GM23338 (cell line): ENCODE results near the gene UGP2. TPM values are rescaled to one million over a fixed set of nuclear protein-coding genes. Genes with fewer than 3 reads are reported as not detected.
A peak's percentile ranks its signal among the peaks of the same experiment; 100 is the strongest.

Experiments
- ATAC-seq: fragments of 200-7000 bp; cut with Tn5 transposase; 3 replicates; pipeline ENCODE4 v1.9.1; 2020
- DNase-seq: peaks from one replicate; pipeline ENCODE4 v3.0.0-alpha.2; 2015; ENCODE audit warnings: low spot score
- H2AFZ ChIP-seq: fragments of 200-600 bp; sonication (generic); 2 replicates; pipeline ENCODE4 v1.8.0; 2016; ENCODE audit warnings: antibody characterized with exemption, mild to moderate bottlenecking, moderate library complexity
- H3F3A ChIP-seq: fragments of 200-600 bp; sonication (generic); replicated peaks from 2 replicates; pipeline ENCODE4 v1.8.0; 2017; ENCODE audit warnings: antibody characterized with exemption, mixed run types, low read depth
- H3K27ac ChIP-seq: fragments of 200-600 bp; sonication (generic); 2 replicates; pipeline ENCODE4 v1.6.1; 2016; ENCODE audit warnings: low read depth
- H3K27me3 ChIP-seq: fragments of 200-600 bp; sonication (generic); 2 replicates; pipeline ENCODE4 v1.8.0; 2016; ENCODE audit warnings: mild to moderate bottlenecking, mixed run types, moderate library complexity; ENCODE audit not compliant: insufficient read depth
- H3K36me3 ChIP-seq: fragments of 200-600 bp; sonication (generic); 2 replicates; pipeline ENCODE4 v1.8.0; 2016; ENCODE audit warnings: mild to moderate bottlenecking; ENCODE audit not compliant: insufficient read depth
- H3K4me1 ChIP-seq: fragments of 200-600 bp; sonication (generic); 2 replicates; pipeline ENCODE4 v1.8.0; 2016; ENCODE audit warnings: mild to moderate bottlenecking, moderate library complexity; ENCODE audit not compliant: insufficient read depth
- H3K4me2 ChIP-seq: fragments of 200-600 bp; sonication (generic); 2 replicates; pipeline ENCODE4 v1.7.1; 2017; ENCODE audit warnings: mixed run types
- H3K4me3 ChIP-seq: fragments of 200-600 bp; sonication (generic); 2 replicates; pipeline ENCODE4 v1.6.1; 2016; ENCODE audit warnings: mixed run types
- H3K79me2 ChIP-seq: fragments of 200-600 bp; sonication (generic); replicated peaks from 2 replicates; pipeline ENCODE4 v1.8.0; 2017; ENCODE audit warnings: mild to moderate bottlenecking; ENCODE audit not compliant: insufficient read depth
- H3K9me2 ChIP-seq: fragments of 200-600 bp; sonication (generic); 2 replicates; pipeline ENCODE4 v1.8.0; 2017; ENCODE audit not compliant: insufficient read depth
- H4K20me1 ChIP-seq: fragments of 200-600 bp; sonication (generic); replicated peaks from 2 replicates; pipeline ENCODE4 v1.8.0; 2017; ENCODE audit warnings: mild to moderate bottlenecking; ENCODE audit not compliant: insufficient read depth
- H3K27ac Mint-ChIP-seq: 2 replicates; pipeline ENCODE4 v1.8.0; 2020; ENCODE audit warnings: inconsistent platforms, mild to moderate bottlenecking, moderate library complexity, mixed read lengths
- H3K27me3 Mint-ChIP-seq: 3 replicates; pipeline ENCODE4 v1.8.0; 2022; ENCODE audit warnings: low read depth, mild to moderate bottlenecking, moderate library complexity, mixed read lengths, inconsistent platforms; ENCODE audit not compliant: insufficient read depth, poor library complexity
- H3K36me3 Mint-ChIP-seq: 3 replicates; pipeline ENCODE4 v1.8.0; 2021; ENCODE audit warnings: low read depth, mild to moderate bottlenecking, inconsistent platforms, moderate library complexity, mixed read lengths
- H3K4me1 Mint-ChIP-seq: 3 replicates; pipeline ENCODE4 v1.8.0; 2020; ENCODE audit warnings: mild to moderate bottlenecking, inconsistent platforms, mixed read lengths
- H3K4me3 Mint-ChIP-seq: 3 replicates; pipeline ENCODE4 v1.8.0; 2021; ENCODE audit warnings: moderate library complexity, mild to moderate bottlenecking, inconsistent platforms, mixed read lengths
- H3K9me3 Mint-ChIP-seq: 3 replicates; pipeline ENCODE4 v1.8.0; 2020; ENCODE audit warnings: moderate library complexity, mild to moderate bottlenecking, inconsistent platforms, mixed read lengths
- CREB1 ChIP-seq: fragments of 250-450 bp; sonication (Bioruptor Pico); IDR thresholded peaks from 2 replicates; pipeline ENCODE4 v1.5.0; 2020; ENCODE audit warnings: low read depth, mild to moderate bottlenecking, moderate library complexity
- ETS1 ChIP-seq: IDR thresholded peaks from 2 replicates; pipeline ENCODE4 v1.6.1; 2016; ENCODE audit warnings: antibody characterized with exemption
- EZH2 ChIP-seq: fragments of 200-600 bp; sonication (generic); IDR thresholded peaks from one replicate; pipeline ENCODE4 v1.8.0; 2017; ENCODE audit warnings: antibody characterized with exemption, mild to moderate bottlenecking, low read depth; ENCODE audit not compliant: unreplicated experiment
- EZH2phosphoT487 ChIP-seq: fragments of 200-600 bp; sonication (generic); IDR thresholded peaks from one replicate; pipeline ENCODE4 v1.8.1; 2018; ENCODE audit warnings: antibody characterized with exemption; ENCODE audit not compliant: unreplicated experiment
- JUNB ChIP-seq: IDR thresholded peaks from one replicate; pipeline ENCODE4 v1.6.1; 2016; ENCODE audit warnings: antibody characterized with exemption; ENCODE audit not compliant: unreplicated experiment
- NANOG ChIP-seq: IDR thresholded peaks from 2 replicates; pipeline ENCODE4 v1.6.1; 2016; ENCODE audit warnings: antibody characterized with exemption, borderline replicate concordance
- POLR2AphosphoS5 ChIP-seq: IDR thresholded peaks from 2 replicates; pipeline ENCODE4 v1.6.1; 2016; ENCODE audit warnings: antibody characterized with exemption, low read depth
- REST ChIP-seq: IDR thresholded peaks from one replicate; pipeline ENCODE4 v1.6.1; 2018; ENCODE audit warnings: antibody characterized with exemption; ENCODE audit not compliant: unreplicated experiment
- STAT1 ChIP-seq: IDR thresholded peaks from one replicate; pipeline ENCODE4 v1.6.1; 2016; ENCODE audit warnings: antibody characterized with exemption; ENCODE audit not compliant: unreplicated experiment
- ZNF114 ChIP-seq: fragments of 250-450 bp; sonication (Bioruptor Pico); IDR thresholded peaks from 2 replicates; pipeline ENCODE4 v1.5.0; 2020; ENCODE audit warnings: mild to moderate bottlenecking, moderate library complexity
- polyA plus RNA-seq: library from polyadenylated mRNA; unstranded; fragments of >200 nt; fragmentation: Nextera tagmentation; extraction: Ambion mirVana; gene quantifications from 2 replicates; pipeline ENCODE4 v1.2.1, GENCODE V29; 2016
- total RNA-seq: library from RNA; depleted of rRNA; stranded (reverse); fragments of >200 nt; shearing (Covaris generic); gene quantifications from 2 replicates; pipeline ENCODE4 v1.2.3, GENCODE V29; 2014
- TF ChIP-seq, protein P1 (sequence below), 2 experiments: fragments of 200-600 bp in 1 of 2; sonication (generic) in 1 of 2; conservative IDR thresholded peaks; 2 replicates each; pipeline versions ENCODE4 v1.5.1 to v1.6.1; 2016 to 2017; ENCODE audit warnings: antibody characterized with exemption in 2 of 2, low read depth in 2 of 2, mild to moderate bottlenecking in 2 of 2, moderate library complexity in 1 of 2
- TF ChIP-seq, protein P2 (sequence below): fragments of 250-450 bp; sonication (Bioruptor Pico); IDR thresholded peaks from 2 replicates; pipeline ENCODE4 v1.5.0; 2020; ENCODE audit warnings: mild to moderate bottlenecking, moderate library complexity

Gene UGP2
- total and polyA plus RNA-seq, 2 experiments from 2014 or later = 744 to 943 TPM

DNA sequence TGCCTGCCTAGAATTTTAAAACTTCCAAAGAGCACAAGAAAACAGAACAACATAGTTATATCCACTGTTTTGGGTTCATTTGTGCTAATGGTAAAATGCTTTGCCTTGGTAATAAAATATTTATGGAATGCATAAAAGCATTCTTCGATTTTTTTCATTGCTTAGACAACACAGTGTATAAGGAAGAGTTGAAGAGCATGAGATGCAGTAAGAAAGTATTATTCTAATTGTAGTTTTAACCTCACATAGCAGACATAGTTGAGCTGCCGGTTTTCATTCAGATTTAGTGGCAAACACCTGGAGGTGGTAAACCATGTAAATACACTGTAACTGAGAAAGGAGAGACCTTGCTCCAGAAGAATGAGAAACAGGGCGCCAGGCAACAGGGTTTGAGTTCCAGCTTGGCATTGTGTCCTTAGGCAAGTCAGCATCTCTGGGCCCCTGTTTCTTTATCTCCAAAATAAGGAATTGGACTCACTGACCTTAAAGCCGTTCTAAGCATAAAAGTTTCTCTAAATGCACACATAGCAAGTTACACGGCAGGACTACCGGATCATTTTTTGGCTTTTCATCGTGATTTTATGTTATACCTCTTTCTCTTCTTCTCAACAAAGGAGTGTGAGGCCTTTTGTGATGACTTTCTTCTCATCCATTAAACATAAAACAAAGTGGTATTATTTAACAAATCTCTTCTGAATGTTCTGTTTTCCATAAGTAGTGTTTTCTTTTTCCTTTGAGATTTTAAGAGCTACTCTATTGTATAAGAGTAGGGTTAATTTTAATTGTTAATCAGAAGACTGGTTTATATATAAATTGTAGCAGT, 7.9 kb downstream of the UGP2 start:
- DNase-seq (peak; percentile 92), ATAC-seq (peak; percentile 84)
- H3F3A ChIP-seq = no peaks in the 10 kb centered on the region
- H4K20me1 ChIP-seq = peaks cover 5% of the 10 kb centered on the region; the same call in 1 of the 2 replicates
- peak overlapping the region; percentile 98 for H3K27ac ChIP-seq
- H3K27me3 ChIP-seq = no peaks in the 10 kb centered on the region
- no peak overlapping the region for H2AFZ ChIP-seq
- Mint-ChIP-seq H3K27ac (peak overlapping the region; percentile 97), H3K36me3 (peaks cover 40% of the 10 kb centered on the region), H3K4me1 (peaks cover 84% of the 10 kb centered on the region), H3K4me3 (peak overlapping the region; percentile 67), H3K9me3 (no peaks in the 10 kb centered on the region; the same call in 2 of the 3 replicates), H3K27me3 (peaks cover 3% of the 10 kb centered on the region)
- no peaks in the 10 kb centered on the region for H3K36me3 ChIP-seq
- H3K9me2 ChIP-seq = no peaks in the 10 kb centered on the region
- peak overlapping the region; percentile 43 for H3K4me3 ChIP-seq
- peaks cover 58% of the 10 kb centered on the region for H3K4me1 ChIP-seq
- H3K79me2 ChIP-seq = peaks cover 91% of the 10 kb centered on the region
- no peak for TF ChIP-seq EZH2
- TF ChIP-seq, protein P1, sequence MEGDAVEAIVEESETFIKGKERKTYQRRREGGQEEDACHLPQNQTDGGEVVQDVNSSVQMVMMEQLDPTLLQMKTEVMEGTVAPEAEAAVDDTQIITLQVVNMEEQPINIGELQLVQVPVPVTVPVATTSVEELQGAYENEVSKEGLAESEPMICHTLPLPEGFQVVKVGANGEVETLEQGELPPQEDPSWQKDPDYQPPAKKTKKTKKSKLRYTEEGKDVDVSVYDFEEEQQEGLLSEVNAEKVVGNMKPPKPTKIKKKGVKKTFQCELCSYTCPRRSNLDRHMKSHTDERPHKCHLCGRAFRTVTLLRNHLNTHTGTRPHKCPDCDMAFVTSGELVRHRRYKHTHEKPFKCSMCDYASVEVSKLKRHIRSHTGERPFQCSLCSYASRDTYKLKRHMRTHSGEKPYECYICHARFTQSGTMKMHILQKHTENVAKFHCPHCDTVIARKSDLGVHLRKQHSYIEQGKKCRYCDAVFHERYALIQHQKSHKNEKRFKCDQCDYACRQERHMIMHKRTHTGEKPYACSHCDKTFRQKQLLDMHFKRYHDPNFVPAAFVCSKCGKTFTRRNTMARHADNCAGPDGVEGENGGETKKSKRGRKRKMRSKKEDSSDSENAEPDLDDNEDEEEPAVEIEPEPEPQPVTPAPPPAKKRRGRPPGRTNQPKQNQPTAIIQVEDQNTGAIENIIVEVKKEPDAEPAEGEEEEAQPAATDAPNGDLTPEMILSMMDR (conservative IDR thresholded peaks at IDR 0.05; ENCODE audit: low read depth in 2 of 2) = no peak
- TF ChIP-seq CREB1 = no peak
- no peak for TF ChIP-seq ZNF114 (CRISPR knock-in tag)
- no peak for TF ChIP-seq JUNB
- no peak for TF ChIP-seq EZH2phosphoT487
- TF ChIP-seq, protein P2, sequence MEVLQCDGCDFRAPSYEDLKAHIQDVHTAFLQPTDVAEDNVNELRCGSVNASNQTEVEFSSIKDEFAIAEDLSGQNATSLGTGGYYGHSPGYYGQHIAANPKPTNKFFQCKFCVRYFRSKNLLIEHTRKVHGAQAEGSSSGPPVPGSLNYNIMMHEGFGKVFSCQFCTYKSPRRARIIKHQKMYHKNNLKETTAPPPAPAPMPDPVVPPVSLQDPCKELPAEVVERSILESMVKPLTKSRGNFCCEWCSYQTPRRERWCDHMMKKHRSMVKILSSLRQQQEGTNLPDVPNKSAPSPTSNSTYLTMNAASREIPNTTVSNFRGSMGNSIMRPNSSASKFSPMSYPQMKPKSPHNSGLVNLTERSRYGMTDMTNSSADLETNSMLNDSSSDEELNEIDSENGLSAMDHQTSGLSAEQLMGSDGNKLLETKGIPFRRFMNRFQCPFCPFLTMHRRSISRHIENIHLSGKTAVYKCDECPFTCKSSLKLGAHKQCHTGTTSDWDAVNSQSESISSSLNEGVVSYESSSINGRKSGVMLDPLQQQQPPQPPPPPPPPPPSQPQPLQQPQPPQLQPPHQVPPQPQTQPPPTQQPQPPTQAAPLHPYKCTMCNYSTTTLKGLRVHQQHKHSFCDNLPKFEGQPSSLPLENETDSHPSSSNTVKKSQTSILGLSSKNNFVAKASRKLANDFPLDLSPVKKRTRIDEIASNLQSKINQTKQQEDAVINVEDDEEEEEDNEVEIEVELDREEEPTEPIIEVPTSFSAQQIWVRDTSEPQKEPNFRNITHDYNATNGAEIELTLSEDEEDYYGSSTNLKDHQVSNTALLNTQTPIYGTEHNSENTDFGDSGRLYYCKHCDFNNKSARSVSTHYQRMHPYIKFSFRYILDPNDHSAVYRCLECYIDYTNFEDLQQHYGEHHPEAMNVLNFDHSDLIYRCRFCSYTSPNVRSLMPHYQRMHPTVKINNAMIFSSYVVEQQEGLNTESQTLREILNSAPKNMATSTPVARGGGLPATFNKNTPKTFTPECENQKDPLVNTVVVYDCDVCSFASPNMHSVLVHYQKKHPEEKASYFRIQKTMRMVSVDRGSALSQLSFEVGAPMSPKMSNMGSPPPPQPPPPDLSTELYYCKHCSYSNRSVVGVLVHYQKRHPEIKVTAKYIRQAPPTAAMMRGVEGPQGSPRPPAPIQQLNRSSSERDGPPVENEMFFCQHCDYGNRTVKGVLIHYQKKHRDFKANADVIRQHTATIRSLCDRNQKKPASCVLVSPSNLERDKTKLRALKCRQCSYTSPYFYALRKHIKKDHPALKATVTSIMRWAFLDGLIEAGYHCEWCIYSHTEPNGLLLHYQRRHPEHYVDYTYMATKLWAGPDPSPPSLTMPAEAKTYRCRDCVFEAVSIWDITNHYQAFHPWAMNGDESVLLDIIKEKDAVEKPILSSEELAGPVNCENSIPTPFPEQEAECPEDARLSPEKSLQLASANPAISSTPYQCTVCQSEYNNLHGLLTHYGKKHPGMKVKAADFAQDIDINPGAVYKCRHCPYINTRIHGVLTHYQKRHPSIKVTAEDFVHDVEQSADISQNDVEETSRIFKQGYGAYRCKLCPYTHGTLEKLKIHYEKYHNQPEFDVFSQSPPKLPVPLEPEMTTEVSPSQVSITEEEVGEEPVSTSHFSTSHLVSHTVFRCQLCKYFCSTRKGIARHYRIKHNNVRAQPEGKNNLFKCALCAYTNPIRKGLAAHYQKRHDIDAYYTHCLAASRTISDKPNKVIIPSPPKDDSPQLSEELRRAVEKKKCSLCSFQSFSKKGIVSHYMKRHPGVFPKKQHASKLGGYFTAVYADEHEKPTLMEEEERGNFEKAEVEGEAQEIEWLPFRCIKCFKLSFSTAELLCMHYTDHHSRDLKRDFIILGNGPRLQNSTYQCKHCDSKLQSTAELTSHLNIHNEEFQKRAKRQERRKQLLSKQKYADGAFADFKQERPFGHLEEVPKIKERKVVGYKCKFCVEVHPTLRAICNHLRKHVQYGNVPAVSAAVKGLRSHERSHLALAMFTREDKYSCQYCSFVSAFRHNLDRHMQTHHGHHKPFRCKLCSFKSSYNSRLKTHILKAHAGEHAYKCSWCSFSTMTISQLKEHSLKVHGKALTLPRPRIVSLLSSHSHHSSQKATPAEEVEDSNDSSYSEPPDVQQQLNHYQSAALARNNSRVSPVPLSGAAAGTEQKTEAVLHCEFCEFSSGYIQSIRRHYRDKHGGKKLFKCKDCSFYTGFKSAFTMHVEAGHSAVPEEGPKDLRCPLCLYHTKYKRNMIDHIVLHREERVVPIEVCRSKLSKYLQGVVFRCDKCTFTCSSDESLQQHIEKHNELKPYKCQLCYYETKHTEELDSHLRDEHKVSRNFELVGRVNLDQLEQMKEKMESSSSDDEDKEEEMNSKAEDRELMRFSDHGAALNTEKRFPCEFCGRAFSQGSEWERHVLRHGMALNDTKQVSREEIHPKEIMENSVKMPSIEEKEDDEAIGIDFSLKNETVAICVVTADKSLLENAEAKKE (CRISPR knock-in tag) = peak; percentile 76; the same call in 1 of the 2 replicates
- no peak for TF ChIP-seq ETS1
- no peak for TF ChIP-seq STAT1
- peak; percentile 83 for TF ChIP-seq NANOG
- no peak for TF ChIP-seq POLR2AphosphoS5
- TF ChIP-seq REST = no peak
- H3K4me2 ChIP-seq = peak overlapping the region; percentile 63
